Spinal cord (tissue), 10 donors: ENCODE measurements around the gene MORN4. TPM values are rescaled to one million over a fixed set of nuclear protein-coding genes. Genes with fewer than 3 reads are reported as not detected.
"Not testable (repeated sequence)": the region's sequence is repeated elsewhere in the genome, so short reads cannot be mapped to it uniquely, and the experiment has no call there.

ENCODE experiments used
- DNase-seq, 6 donors: peaks; one replicate each; pipeline versions ENCODE4 v3.0.0 to v3.0.0-alpha.2; 2013 to 2015; ENCODE audit warnings: low spot score in 6 of 6, low read depth in 4 of 6
- H3K27ac ChIP-seq: one replicate; pipeline ENCODE4 v1.5.1; 2013; ENCODE audit warnings: low read depth, low read length, control low read depth
- H3K27me3 ChIP-seq: one replicate; pipeline ENCODE4 v1.6.1; 2013; ENCODE audit warnings: low read length; ENCODE audit not compliant: control insufficient read depth, insufficient read depth
- H3K36me3 ChIP-seq: one replicate; pipeline ENCODE4 v1.6.1; 2013; ENCODE audit warnings: low read length; ENCODE audit not compliant: control insufficient read depth, insufficient read depth
- H3K4me1 ChIP-seq: one replicate; pipeline ENCODE4 v1.6.1; 2013; ENCODE audit warnings: low read length; ENCODE audit not compliant: control insufficient read depth, insufficient read depth
- H3K4me3 ChIP-seq: one replicate; pipeline ENCODE4 v1.5.1; 2013; ENCODE audit warnings: low read depth, low read length, control low read depth
- H3K9me3 ChIP-seq: one replicate; pipeline ENCODE4 v1.6.1; 2013; ENCODE audit warnings: low read length; ENCODE audit not compliant: control insufficient read depth, insufficient read depth
- WGBS: methylation state at CpG from one replicate; pipeline ENCODE4 v1.1.5; 2013; ENCODE audit warnings: missing lambda C conversion rate; ENCODE audit not compliant: insufficient coverage; 5-methylcytosine and 5-hydroxymethylcytosine counted together
- polyA plus RNA-seq, 2 donors: library from polyadenylated mRNA; unstranded; fragments of 120-200 nt; gene quantifications; one replicate each; pipeline ENCODE4 v1.2.1, GENCODE V29; 2013; ENCODE audit not compliant: insufficient read length in 2 of 2
- total RNA-seq, 2 donors: library from RNA; depleted of rRNA in 1 of 2; stranded (reverse); fragments of 120-200 nt in 1 of 2; fragments of >200 nt in 1 of 2; gene quantifications; one replicate each; pipeline versions ENCODE4 v1.2.3 to v1.2.4, GENCODE V29; 2013 to 2014
- donor health status: healthy.

The MORN4 gene
- total and polyA plus RNA-seq, 4 donors = 19.2 to 45.7 (median 35.9) TPM

DNA sequence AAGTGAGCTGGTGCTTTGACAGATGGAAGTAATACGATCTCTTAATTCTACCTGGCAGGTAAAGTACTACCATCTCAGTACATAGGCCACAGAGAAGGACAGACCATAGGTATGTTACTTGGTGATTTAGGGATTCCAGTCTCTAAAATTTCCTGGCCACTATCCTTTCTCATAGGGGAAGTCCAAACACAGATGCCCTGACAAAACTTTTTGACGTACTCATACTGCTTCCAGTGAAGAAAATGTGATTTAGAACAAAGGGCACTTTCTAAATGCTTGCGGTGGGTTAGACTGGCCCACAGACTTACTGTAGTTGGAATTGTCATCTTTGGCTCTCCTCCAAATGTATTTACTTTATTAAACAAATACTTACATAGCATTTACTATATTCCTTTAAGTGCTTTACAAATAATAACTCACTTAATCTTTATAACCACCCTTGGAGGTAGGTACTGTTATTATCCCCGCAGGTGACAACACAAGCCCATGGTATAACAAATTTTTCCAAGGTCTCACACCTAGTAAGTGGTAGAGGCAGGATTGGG lies 10.2 kb upstream of the MORN4 start:
- H3K36me3 ChIP-seq = peaks cover 17% of the 10 kb centered on the region
- DNase-seq = no peak
- peaks cover 18% of the 10 kb centered on the region for H3K4me1 ChIP-seq
- H3K27me3 ChIP-seq = no peaks in the 10 kb centered on the region
- no peaks in the 10 kb centered on the region for H3K9me3 ChIP-seq
- WGBS = no CpG with 5 or more reads among the region's 4 CpGs
- no peak overlapping the region for H3K27ac ChIP-seq
- no peak overlapping the region for H3K4me3 ChIP-seq

- peaks cover 17% of the 10 kb centered on the region for H3K36me3 ChIP-seq
- WGBS = 98% methylated on average over 11 of the region's 13 CpGs
- H3K4me1 ChIP-seq = peaks cover 18% of the 10 kb centered on the region
- H3K27me3 ChIP-seq, H3K4me3 ChIP-seq, H3K27ac ChIP-seq, H3K9me3 ChIP-seq, DNase-seq: not testable (repeated sequence)
Observed at GRCh38 chr10:97642471-97643159, 9.3 kb upstream of the MORN4 start.

- H3K27ac ChIP-seq = peak overlapping the region; percentile 87
- peaks cover 11% of the 10 kb centered on the region for H3K36me3 ChIP-seq
- H3K4me3 ChIP-seq = peak overlapping the region; percentile 73
- DNase-seq = peak in 3 of 6 donors; percentile 10 to 32 (median 17)
- no peaks in the 10 kb centered on the region for H3K27me3 ChIP-seq
- WGBS = under 1% methylated on average over 59 of the region's 67 CpGs
- no peaks in the 10 kb centered on the region for H3K9me3 ChIP-seq
- peaks cover 18% of the 10 kb centered on the region for H3K4me1 ChIP-seq
Observed at GRCh38 chr10:97640868-97641811, 7.8 kb upstream of the MORN4 start.

- WGBS = under 1% methylated on average over 49 of the region's 54 CpGs
- H3K27me3 ChIP-seq = no peaks in the 10 kb centered on the region
- peak within 1 kb of the TSS; percentile 73 for H3K4me3 ChIP-seq
- DNase-seq = peak; percentile 92 to 100 (median 99)
- peaks cover 18% of the 10 kb centered on the region for H3K4me1 ChIP-seq
- H3K9me3 ChIP-seq = no peaks in the 10 kb centered on the region
- H3K36me3 ChIP-seq = peaks cover 11% of the 10 kb centered on the region
- peak within 1 kb of the TSS; percentile 87 for H3K27ac ChIP-seq
Observed at GRCh38 chr10:97640174-97640867, 7.0 kb upstream of the MORN4 start, which contains the start of gene PI4K2A. Gene PI4K2A (plus strand): TSS chr10:97640671. CDS start chr10:97640743, 72 bp downstream.

DNA sequence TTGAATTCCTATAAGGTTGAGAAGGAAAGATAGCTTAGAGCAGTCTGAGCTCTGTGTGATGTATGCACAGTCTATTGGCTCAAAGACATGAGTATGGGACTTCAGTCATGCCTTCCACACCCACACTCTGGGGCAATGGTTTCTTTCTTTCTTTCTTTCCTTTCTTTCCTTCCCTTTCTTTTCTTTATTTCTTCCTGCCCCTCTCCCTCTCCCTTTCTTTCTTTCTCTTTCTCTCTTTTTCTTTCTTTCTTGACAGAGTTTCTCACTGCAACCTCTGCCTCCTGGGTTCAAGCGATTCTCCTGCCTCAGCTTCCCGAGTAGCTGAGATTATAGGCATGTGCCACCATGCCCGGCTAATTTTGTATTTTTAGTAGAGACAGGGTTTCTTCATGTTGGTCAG lies 5.8 kb upstream of the MORN4 start:
- H3K4me1 ChIP-seq = peaks cover 18% of the 10 kb centered on the region
- H3K9me3 ChIP-seq, H3K4me3 ChIP-seq, DNase-seq, H3K36me3 ChIP-seq, H3K27me3 ChIP-seq, H3K27ac ChIP-seq: not testable (repeated sequence)
- WGBS = no CpG with 5 or more reads among the region's 3 CpGs

DNA sequence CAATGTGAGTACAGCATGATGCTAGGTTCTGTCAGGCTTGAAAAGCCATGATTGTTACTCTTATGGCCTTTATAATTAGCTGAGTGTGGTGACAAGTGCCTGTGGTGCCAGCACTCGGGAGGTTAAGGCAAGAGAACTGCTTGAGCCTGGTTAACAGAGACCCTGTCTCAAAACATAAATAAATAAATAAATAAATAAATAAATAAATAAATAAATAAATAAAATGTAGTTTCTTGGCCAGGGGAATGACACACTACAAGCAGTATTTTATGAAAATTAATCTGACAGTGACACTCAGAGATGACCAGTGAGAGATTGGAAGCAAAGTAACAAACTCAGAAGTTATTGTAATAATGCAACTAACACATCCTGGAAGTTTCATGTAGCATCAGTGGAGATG lies 2.3 kb upstream of the MORN4 start:
- WGBS = no CpG with 5 or more reads among the region's 1 CpG
- H3K4me1 ChIP-seq = peaks cover 12% of the 10 kb centered on the region
- no peak overlapping the region for H3K27ac ChIP-seq
- no peak for DNase-seq
- H3K4me3 ChIP-seq = no peak overlapping the region
- no peaks in the 10 kb centered on the region for H3K36me3 ChIP-seq
- H3K9me3 ChIP-seq = no peaks in the 10 kb centered on the region
- no peaks in the 10 kb centered on the region for H3K27me3 ChIP-seq

DNA sequence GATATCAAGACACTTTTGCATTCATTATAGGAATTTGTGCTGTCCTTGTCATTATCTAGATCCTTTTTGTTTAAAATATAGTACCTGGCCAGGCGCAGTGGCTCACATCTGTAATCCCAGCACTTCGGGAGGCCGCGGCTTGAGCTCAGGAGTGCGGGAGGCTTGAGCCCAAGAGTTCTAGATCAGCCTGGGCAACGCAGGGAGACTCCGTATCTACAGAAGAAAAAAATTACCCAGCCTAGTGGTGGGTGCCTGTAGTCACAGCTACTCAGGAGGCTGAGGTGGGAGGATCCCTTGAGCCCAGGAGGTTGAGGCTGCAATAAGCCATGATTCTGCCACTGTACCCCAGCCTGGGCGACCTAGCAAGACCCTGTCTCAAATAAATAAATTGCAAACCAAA lies 621 bp upstream of the MORN4 start:
- Histone ChIP-seq H3K27me3 (no peaks in the 10 kb centered on the region), H3K27ac (peak overlapping the region; percentile 79), H3K4me3 (peak overlapping the region; percentile 86), H3K4me1 (peaks cover 12% of the 10 kb centered on the region), H3K36me3 (peaks cover 3% of the 10 kb centered on the region), H3K9me3 (no peaks in the 10 kb centered on the region)
- 90% methylated on average over 6 of the region's 8 CpGs for WGBS
- DNase-seq = no peak

GRCh38 chr10:97631098-97631497 lies 2.2 kb downstream of the MORN4 start:
- Histone ChIP-seq H3K9me3 (no peaks in the 10 kb centered on the region), H3K4me3 (no peak overlapping the region), H3K27me3 (no peaks in the 10 kb centered on the region), H3K36me3 (peaks cover 4% of the 10 kb centered on the region), H3K4me1 (peaks cover 12% of the 10 kb centered on the region), H3K27ac (no peak overlapping the region)
- DNase-seq = no peak

DNA sequence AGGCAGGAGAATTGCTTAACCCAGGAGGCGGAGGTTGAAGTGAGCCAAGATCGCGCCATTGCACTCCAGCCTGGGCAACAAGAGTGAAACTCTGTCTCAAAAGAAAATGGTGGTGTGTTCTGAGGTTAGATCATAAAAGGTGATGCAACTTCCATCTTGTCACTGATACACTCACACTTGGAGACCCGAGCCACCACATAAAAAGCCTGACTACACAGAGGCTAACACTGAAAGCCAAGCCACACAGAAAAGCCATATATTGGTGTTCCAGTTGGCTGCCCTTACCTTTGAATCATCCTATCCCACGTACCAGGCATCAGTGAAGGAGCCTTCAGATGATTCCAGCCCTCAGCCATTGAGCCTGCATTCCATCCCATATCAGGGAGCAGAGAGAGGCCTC lies 4.0 kb downstream of the MORN4 start:
- Histone ChIP-seq H3K4me3 (no peak overlapping the region), H3K9me3 (no peaks in the 10 kb centered on the region), H3K4me1 (peaks cover 12% of the 10 kb centered on the region), H3K36me3 (peaks cover 4% of the 10 kb centered on the region), H3K27ac (no peak overlapping the region), H3K27me3 (no peaks in the 10 kb centered on the region)
- no peak for DNase-seq
- 96% methylated on average over 5 of the region's 5 CpGs for WGBS
